GM12891 (cell line): ENCODE measurements around the gene IL18R1.

ENCODE experiments used
- POLR2A ChIP-seq: IDR thresholded peaks from 2 replicates; pipeline ENCODE4 v1.6.1; 2011; ENCODE audit warnings: low read depth, low read length, control low read depth
- POLR2AphosphoS5 ChIP-seq: IDR thresholded peaks from 2 replicates; pipeline ENCODE4 v1.6.1; 2011; ENCODE audit warnings: low read depth, low read length, control low read depth

GRCh38 chr2:102421890-102422759 is 66.5 kb downstream of the IL18R1 start:
- no peak for TF ChIP-seq POLR2A
- no peak for TF ChIP-seq POLR2AphosphoS5
